Posterior vena cava (tissue), 2 donors: ENCODE data around the gene PIH1D1. TPM values are rescaled to one million over a fixed set of nuclear protein-coding genes. Genes with fewer than 3 reads are reported as not detected.
A peak's percentile ranks its signal among the peaks of the same experiment; 100 is the strongest.
"Not testable (repeated sequence)": the region's sequence is repeated elsewhere in the genome, so short reads cannot be mapped to it uniquely, and the experiment has no call there.

Experiments used
- DNase-seq: peaks from one replicate; pipeline ENCODE4 v3.0.0-alpha.2; 2020; ENCODE audit warnings: low spot score
- intact Hi-C, 2 donors: fragments of 100-400 bp; cut with DNase I; formaldehyde crosslinking; loops; one replicate each; pipeline versions ENCODE4 v1.14.1 to v1.14.2; 2022 to 2023
- total RNA-seq, 2 donors: library from RNA; stranded (reverse); fragmentation: NEBNext Ultra II Directional; extraction: Animal tissue kit (Norgen Biotek cat#: 25700); gene quantifications; one replicate each; pipeline ENCODE4 v1.2.1, GENCODE V29; 2021
- donor health status: DM: yes; HTN: yes; CAD: no.
- donor health status: DM: yes; HTN: yes; CAD: no.

The PIH1D1 gene
- total RNA-seq, 2 donors from 2014 or later = 34.4 to 36.6 TPM

DNA sequence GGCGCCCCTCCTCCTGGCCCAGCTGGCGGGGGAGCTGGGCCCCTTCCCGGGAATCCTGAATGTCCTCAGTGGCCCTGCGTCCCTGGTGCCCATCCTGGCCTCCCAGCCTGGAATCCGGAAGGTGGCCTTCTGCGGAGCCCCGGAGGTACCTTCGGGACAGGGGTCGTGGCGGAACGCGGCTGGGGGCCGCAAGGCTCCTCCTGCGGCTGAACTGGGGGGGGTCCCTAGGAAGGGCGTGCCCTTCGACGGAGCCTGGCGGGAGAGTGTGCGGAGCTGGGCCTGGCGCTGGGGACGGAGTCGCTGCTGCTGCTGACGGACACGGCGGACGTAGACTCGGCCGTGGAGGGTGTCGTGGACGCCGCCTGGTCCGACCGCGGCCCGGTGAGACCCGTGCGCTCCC lies 10.0 kb upstream of the PIH1D1 start:
- intact Hi-C loops = no loop called here
- no peak for DNase-seq

DNA sequence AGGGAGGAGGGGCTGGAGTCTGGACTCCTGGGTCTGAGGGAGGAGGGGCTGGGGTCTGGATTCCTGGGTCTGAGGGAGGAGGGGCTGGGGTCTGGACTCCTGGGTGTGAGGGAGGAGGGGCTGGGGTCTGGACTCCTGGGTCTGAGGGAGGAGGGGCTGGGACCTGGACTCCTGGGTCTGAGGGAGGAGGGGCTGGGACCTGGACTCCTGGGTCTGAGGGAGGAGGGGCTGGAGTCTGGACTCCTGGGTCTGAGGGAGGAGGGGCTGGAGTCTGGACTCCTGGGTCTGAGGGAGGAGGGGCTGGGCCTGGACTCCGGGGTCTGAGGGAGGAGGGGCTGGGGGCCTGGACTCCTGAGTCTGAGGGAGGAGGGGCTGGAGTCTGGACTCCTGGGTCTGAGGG lies 9.5 kb upstream of the PIH1D1 start:
- DNase-seq, intact Hi-C loops: not testable (repeated sequence)

DNA sequence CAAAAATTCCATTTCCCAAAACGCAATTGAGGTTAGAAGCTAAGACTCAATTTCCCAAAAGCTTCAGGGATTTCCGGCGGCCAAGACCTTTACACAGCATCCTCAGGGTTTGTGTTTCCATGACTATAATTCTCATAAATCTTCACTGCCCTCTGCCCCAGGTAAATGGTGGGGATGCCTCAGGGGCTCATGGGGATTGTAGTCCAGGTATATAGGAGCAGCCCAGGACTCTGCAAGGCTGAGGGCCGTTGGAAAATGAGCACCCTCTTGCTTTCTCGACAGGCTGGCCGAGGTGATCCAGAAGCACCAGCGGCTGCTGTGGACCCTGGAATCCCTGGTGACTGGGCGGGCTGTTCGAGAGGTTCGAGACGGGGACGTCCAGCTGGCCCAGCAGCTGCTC lies 7.8 kb upstream of the PIH1D1 start:
- intact Hi-C loops = no loop called here
- no peak for DNase-seq

DNA sequence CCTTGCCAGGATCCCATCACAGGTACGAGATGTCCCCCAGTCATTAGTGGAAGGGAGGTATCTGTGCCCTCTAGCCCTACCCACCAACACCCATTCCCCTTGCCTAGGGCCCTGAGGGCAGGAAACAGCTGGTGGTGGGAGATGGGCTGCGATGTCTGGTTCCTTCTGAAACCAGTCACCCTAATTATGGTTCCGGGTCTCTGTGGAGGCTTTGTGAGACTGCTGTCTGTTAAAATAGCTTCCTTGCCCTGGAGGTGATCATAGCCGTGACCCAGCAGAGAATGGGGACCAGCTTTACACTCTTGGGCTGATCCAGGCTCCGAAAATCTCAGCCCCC lies 6.9 kb upstream of the PIH1D1 start:
- intact Hi-C loops = no loop called here
- no peak for DNase-seq

DNA sequence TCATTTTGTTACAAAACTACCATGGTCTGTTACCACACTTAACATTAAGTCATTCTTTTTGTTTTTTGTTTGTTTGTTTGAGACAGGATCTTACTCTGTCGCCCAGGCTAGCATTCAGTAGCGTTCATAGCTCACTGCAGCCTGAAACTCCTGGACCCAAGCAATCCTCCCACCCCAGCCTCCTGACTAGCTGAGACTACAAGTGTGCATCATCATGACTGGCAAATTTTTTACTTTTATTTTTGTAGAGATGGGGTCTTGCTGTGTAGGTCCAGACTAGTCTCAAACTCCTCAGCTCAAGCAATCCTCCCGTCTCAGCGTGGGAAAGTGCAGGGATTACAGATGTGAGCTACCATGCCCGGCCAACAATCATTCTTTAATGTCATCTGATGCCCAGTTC lies 4.7 kb upstream of the PIH1D1 start:
- intact Hi-C loops = no loop called here
- no peak for DNase-seq

DNA sequence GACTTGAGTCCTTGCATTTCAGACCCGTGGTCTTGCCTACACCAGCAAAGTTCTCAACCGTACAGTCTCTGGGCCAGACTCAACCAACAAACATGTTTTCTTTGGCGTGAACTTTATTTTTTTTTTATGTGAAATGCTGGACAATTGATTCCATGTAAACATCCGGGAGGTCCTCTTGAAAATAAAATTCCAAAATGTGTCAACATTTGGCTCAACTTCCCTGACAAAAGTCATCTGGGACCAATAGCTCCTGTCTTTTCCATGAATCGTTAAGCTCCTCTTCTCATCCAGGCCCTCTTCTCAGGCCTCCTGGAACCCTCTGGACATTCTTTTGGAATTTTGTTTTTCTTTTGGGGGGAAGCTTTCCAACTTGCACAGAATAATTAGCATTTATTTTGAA lies 4.2 kb upstream of the PIH1D1 start:
- intact Hi-C loops = no loop called here
- DNase-seq = no peak

DNA sequence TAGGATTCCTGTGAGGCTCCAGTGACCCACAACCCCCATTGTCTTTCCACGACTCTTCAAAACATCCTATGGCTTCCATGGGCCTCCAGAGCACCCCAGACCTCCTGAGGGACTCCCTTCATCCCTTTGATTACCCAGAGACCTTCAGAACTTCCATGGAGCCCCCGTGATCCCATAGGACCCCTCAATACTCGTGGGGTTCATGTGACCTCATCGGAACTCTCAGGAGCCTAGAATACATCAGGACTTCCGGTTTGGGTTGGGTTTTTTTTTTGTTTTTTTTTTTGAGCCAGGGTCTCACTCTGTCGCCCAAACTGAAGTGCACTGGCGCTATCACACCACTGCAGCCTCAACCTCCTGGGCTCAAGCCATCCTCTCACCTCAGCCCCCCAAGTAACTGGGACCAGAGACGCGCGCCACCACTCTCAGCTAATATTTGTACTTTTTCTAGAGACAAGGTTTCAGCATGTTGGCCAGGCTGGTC lies 2.2 kb upstream of the PIH1D1 start:
- intact Hi-C loops = loop anchor here in 1 of 2 donors (5.0 kb wide), 1 partner anchor 686 kb away; no protein-coding TSS in a partner anchor

DNA sequence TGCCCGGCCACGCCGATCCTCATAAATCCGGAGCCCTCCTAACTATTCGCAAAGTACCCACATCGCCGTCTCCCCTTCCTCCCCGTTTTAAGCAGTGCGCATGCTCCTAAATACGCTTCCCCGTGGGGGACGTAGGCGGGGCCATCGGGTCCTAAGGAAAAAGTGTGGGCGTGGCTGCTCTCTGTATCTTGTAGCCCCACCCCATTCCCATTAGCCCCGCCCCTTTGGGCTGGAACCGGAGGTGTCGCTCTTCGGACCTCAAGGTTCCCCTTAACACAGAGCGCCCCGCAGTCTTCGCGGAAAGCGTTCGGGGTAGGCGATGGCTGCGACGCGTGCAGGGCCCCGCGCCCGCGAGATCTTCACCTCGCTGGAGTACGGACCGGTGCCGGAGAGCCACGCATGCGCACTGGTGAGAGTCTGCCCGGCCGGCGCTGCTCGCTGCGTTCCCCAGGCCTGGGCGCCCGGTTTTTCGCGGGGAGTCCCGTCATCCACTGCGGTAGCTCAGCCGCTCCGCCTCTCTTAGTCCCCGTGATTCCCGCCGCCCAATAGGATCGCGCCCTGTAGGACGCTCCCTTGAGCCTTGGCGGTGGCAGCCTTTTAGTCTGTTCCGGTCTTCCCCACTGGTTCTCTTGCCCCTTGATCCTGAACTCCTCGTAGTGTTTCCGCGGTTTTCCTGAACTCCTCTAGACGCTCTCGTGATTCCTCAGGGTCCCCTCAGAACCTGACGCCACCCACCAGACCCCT lies 1.6 kb upstream of the PIH1D1 start, which contains the start of gene ALDH16A1:
Gene ALDH16A1, plus strand, starts transcription at position 213 of the 744 bp plus-strand sequence. Its CDS starts 107 bp downstream, at position 320.
- intact Hi-C loops = loop anchor here in 1 of 2 donors (5.0 kb wide), 1 partner anchor 686 kb away; no protein-coding TSS in a partner anchor
- peak; percentile 100 for DNase-seq

More for the DNA sequence above, 2.2 kb upstream of the PIH1D1 start:
- DNase-seq = no peak

DNA sequence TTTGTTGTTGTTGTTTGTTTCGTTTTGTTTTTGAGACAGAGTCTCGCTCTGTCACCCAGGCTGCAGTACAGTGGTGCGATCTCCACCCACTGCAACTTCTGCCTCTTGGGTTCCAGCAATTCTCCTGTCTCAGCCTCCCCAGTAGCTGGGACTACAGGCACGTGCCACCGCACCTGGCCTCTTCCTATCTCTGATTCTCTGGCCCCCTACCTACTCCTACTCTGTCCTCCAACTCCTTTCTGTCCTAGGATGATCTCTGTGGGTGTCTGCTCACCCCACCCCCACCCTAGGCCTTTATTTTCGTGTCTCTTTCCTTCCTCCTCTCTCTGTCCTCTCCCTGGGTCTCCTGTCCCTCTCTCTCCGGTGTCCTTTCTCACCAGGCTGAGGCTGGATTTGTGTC lies 1.2 kb downstream of the PIH1D1 start:
- no peak for DNase-seq
- intact Hi-C loops = loop anchor here in 1 of 2 donors (5.0 kb wide), 1 partner anchor 683 kb away; no protein-coding TSS in a partner anchor

DNA sequence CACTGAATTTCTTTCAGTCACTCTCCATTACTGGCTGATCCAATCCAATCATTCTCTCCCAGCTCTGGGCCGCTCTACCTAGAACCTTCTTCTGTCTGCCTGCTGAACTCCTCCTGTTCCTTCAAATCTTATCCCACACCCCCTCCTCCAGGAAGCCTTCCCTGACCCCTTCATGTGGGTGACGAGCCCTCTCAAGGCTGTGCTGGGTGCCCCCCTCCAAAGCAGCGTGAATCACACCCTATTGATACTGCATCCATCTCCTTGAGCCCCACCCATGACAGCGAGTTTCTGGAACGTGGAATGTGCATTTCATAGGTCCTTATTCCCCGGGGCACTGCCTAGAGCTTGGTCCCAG lies 3.2 kb downstream of the PIH1D1 start:
- no peak for DNase-seq
- intact Hi-C loops = no loop called here

DNA sequence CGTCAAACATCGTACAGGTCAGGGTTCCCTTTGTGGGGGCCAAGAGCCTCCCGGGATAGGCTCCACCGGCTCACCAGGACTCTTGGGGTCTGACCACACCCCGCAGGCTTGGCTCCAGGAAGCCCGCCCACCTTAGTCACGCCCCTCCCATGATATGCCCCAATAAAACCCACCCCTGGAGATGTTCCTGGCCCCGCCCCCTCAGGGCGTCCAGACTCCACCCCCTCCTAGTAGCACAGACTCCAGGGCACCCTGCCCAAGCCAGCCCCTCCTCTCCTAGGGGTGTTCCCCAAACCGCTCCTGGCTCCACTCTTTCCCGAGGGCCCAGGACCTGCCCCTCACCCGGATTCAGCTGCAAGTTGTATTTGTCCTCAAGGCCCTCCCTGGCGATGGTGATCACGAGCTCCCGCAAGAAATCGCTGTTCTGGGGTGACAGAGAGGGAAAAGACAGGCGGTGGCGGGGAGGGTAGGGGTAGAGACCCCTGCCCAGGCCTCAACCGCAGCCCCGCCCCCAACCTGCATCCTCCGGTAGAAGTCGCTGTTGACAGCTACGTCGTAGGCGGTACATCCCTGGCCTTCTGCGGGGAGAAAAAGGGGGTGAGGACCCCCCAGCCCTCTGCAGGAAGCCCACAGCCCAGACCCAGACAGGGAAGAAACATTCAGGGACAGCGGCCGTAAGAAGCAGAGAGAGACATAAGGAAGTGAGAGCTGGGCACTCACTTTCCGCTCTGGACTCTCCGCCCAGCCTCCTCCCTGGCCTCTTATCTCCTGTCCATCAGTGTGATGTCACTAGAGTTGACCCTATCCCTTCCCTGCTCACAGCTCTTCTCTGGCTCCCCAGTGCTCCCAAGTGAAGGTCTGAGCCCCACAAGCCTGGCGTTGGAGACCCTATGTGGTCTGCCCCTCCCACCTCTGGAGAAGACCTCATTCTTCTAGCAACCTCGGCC lies 3.9 kb downstream of the PIH1D1 start:
- intact Hi-C loops = no loop called here
- no peak for DNase-seq

DNA sequence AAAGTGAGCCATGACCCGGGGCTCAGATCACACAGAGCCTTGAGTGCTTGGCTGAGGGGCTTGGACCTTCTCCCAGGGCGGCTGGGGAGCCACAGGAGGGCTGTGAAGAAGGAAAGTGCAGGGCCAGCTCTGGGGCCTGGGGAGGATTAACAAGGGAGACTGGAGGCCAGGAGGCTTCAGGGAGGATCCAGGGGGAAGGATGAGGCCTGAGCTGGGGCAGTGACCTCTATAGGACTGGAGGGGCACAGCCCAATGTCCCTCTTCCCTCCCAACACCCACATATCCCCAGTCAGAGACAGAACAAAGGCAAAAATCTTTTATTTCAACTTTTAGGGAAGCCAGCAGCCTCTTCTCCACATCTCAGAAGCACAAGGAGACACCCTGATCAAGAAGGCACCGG lies 5.6 kb downstream of the PIH1D1 start:
- DNase-seq = no peak
- intact Hi-C loops = no loop called here

DNA sequence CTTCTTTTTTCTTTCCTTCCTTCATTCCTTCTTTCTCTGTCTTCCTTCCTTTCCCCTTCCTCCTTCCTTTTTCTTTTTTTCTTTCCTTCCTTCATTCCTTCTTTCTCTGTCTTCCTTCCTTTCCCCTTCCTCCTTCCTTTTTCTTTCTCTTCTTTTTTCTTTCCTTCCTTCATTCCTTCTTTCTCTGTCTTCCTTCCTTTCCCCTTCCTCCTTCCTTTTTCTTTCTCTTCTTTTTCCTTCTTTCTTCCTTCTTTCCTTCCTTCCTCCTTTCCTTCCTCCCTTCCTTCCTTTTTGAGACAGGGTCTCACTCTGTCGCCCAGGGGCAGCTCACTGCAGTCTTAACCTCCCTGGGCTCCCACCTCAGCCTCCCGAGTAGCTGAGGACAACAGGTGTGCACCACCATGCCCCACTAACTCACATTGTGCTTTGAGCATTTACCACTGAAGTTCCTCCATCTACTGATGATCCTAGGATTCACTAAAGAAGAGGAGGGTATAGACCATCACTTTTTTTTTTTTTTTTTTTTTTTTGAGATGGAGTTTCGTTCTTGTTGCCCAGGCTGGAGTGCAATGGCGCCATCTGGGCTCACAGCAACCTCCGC lies 7.4 kb downstream of the PIH1D1 start:
- intact Hi-C loops = loop anchor here in 1 of 2 donors (5.0 kb wide), 2 partner anchors 52 to 217 kb away; no protein-coding TSS in a partner anchor
- not testable (repeated sequence) for DNase-seq

DNA sequence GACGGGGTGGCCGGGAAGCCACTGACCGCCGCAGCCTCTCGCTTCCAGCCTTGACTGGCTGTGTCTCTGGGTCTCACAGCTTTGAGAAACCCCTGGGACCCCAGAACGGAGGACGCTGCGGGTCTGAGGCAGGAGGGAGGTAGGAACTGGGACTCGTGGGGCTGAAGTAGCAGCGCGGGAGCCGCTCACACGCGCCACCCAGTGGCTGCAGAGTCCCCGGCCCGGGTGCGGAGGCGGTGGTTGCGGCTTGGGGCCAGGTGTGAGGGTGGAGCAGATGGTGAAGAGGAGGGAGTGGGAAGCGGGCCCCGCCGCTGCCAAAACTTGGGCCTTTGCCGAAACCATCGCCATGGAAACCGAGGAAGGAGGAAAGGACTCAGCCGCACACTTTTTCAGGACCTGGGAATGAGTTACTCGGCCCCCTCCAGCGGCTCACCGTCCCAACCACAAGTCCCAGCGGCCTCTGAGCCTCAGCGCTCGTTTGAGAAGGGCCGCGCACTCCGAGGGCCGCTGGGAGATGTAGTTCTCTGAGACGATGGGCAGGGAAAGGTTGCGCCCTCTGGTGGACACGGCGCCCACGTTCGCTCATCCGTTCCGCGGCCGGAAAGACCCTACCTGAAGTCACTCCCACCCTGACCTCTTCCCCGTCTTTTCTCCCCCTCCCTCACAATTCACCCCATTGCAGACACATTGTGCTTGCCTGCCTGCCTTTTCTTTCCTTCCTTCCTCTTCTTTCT lies 8.1 kb downstream of the PIH1D1 start:
- intact Hi-C loops = loop anchor here in 1 of 2 donors (5.0 kb wide), 2 partner anchors 51 to 216 kb away; no protein-coding TSS in a partner anchor
- DNase-seq = peak; percentile 98

DNA sequence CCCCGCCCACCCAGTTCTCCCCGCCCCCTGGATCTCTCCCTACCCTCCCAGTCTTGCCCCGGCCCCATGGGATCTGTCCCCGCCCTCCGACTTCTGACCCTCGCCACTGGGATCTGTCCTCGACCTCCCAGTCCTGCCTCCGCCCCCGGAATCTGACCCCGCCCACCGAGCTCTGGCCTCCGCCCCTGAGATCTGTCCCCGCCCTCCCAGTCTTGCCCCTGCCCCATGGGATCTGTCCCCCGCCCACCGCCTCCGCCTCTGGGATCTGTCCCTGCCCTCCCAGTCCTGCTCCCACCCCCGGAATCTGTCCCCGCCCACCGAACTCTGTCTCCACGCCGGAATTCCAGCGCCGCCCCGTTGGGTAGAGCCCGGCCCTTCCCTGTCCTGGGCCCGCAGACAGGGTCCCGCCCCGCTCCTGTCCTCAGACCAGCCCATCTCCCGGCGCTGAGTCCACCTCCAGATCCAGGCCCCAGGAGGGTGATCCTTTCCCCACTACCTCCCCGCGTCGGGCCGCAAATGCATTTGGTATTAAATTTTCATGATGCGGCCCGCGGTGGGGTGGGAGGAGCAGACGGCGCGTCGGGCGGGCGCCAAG lies 8.7 kb downstream of the PIH1D1 start:
- intact Hi-C loops = loop anchor here in 1 of 2 donors (5.0 kb wide), 2 partner anchors 51 to 216 kb away; no protein-coding TSS in a partner anchor
- peak; percentile 98 for DNase-seq

DNA sequence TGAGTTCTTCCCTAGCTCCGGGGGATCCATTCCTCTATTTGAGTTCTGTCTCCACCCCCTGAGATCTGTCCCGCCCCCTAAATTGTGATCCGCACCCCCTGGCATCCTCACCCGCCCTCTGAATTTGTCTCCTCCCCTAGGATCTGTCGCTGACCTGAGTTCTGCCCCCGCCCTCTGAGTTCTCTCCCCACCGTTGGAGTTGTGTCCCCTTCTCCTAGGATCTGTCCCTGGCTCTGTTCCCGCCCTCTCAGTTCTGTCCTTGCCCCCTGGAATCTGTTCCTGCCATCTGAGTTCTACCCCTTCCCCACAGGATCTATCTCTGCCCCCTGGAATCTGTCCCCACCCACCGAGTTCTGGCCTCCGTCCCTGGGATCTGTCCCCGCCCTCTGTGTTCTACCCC lies 9.3 kb downstream of the PIH1D1 start:
- intact Hi-C loops = loop anchor here in 1 of 2 donors (5.0 kb wide), 2 partner anchors 50 to 215 kb away; no protein-coding TSS in a partner anchor
- DNase-seq = no peak

DNA sequence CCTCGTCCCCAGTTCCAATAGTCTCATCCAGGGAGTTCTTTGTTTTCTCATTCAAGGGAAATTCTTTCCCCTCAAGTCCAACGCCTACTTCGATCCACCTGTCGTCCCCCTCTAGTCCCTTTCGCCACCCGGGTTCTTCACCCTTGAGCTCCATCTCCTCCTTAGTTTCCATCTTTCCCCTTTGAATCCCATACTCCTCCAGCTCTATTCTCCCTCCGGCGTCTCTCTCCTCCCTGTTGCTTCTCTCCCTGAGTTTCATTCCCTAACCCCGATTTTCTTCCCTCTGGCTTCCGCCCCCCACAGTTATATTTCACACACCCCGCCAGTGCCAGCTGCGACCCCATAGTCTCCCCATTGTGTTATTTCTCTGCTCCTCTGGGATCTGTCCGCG lies 9.7 kb downstream of the PIH1D1 start:
- intact Hi-C loops = loop anchor here (2.0 to 5.0 kb wide), 3 partner anchors 50 to 215 kb away; no protein-coding TSS in a partner anchor
- DNase-seq = no peak
